Astrocyte (in vitro differentiated cells and primary cell): ENCODE data around the gene SMAD9. TPM values are rescaled to one million over a fixed set of nuclear protein-coding genes. Genes with fewer than 3 reads are reported as not detected.

ENCODE experiments used
- DNase-seq: peaks from one replicate; pipeline ENCODE4 v3.0.0-alpha.2; 2010; ENCODE audit warnings: low read depth
- FAIRE-seq: peaks from 2 replicates; lab custom pipeline; 2011; peaks lifted over from hg19 to GRCh38; lab: Jason Lieb, UNC
- H2AFZ ChIP-seq: 2 replicates; pipeline ENCODE4 v1.6.0; 2012; ENCODE audit warnings: low read depth, low read length, inconsistent platforms
- H3K27ac ChIP-seq: 2 replicates; pipeline ENCODE4 v1.5.1; 2011; ENCODE audit warnings: low read depth, low read length, inconsistent platforms
- H3K27me3 ChIP-seq: 2 replicates; pipeline ENCODE4 v1.6.0; 2011; ENCODE audit warnings: low read length, inconsistent platforms; ENCODE audit not compliant: insufficient read depth
- H3K36me3 ChIP-seq: 2 replicates; pipeline ENCODE4 v1.5.1; 2011; ENCODE audit warnings: low read length, inconsistent platforms; ENCODE audit not compliant: insufficient read depth
- H3K4me1 ChIP-seq: 2 replicates; pipeline ENCODE4 v1.5.1; 2011; ENCODE audit warnings: low read length, inconsistent platforms; ENCODE audit not compliant: insufficient read depth
- H3K4me2 ChIP-seq: 2 replicates; pipeline ENCODE4 v1.6.0; 2012; ENCODE audit warnings: low read length, inconsistent platforms
- H3K4me3 ChIP-seq: 2 replicates; pipeline ENCODE4 v1.5.1; 2011; ENCODE audit warnings: low read depth, mild to moderate bottlenecking, low read length, inconsistent platforms; ENCODE audit not compliant: insufficient read depth
- H3K79me2 ChIP-seq: 2 replicates; pipeline ENCODE4 v1.6.0; 2012; ENCODE audit warnings: mild to moderate bottlenecking, low read length, inconsistent platforms; ENCODE audit not compliant: insufficient read depth
- H3K9ac ChIP-seq: 2 replicates; pipeline ENCODE4 v1.6.0; 2012; ENCODE audit warnings: mild to moderate bottlenecking, low read length, inconsistent platforms
- H3K9me3 ChIP-seq: 2 replicates; pipeline ENCODE4 v1.5.1; 2012; ENCODE audit warnings: low read depth, mild to moderate bottlenecking, low read length, inconsistent platforms; ENCODE audit not compliant: insufficient read depth
- H4K20me1 ChIP-seq: 2 replicates; pipeline ENCODE4 v1.6.0; 2012; ENCODE audit warnings: low read length, inconsistent platforms; ENCODE audit not compliant: insufficient read depth
- H3K27ac Mint-ChIP-seq: one replicate; pipeline ENCODE4 v1.8.0; 2021; ENCODE audit warnings: mild to moderate bottlenecking, mixed read lengths; ENCODE audit not compliant: unreplicated experiment
- H3K27me3 Mint-ChIP-seq: one replicate; pipeline ENCODE4 v1.8.0; 2021; ENCODE audit warnings: low read depth, mixed read lengths; ENCODE audit not compliant: unreplicated experiment
- H3K36me3 Mint-ChIP-seq: one replicate; pipeline ENCODE4 v1.8.0; 2021; ENCODE audit warnings: low read depth, mixed read lengths; ENCODE audit not compliant: unreplicated experiment
- H3K4me1 Mint-ChIP-seq: one replicate; pipeline ENCODE4 v1.8.0; 2021; ENCODE audit warnings: low read depth, mixed read lengths; ENCODE audit not compliant: unreplicated experiment
- H3K4me3 Mint-ChIP-seq: one replicate; pipeline ENCODE4 v1.8.0; 2021; ENCODE audit warnings: mild to moderate bottlenecking, moderate library complexity, mixed read lengths; ENCODE audit not compliant: unreplicated experiment
- H3K9me3 Mint-ChIP-seq: one replicate; pipeline ENCODE4 v1.8.0; 2021; ENCODE audit warnings: mild to moderate bottlenecking, mixed read lengths; ENCODE audit not compliant: unreplicated experiment
- EZH2 ChIP-seq: IDR thresholded peaks from 2 replicates; pipeline ENCODE4 v1.6.1; 2012; ENCODE audit warnings: mild to moderate bottlenecking, low read length, inconsistent platforms; ENCODE audit not compliant: insufficient read depth
- total RNA-seq: library from RNA; stranded (reverse); gene quantifications from 2 replicates; pipeline ENCODE4 v1.2.1, GENCODE V29; 2021
- TF ChIP-seq, protein P1 (sequence below): IDR thresholded peaks from 2 replicates; pipeline ENCODE4 v1.5.1; 2011; ENCODE audit warnings: low read depth, mild to moderate bottlenecking, inconsistent platforms, low read length, moderate library complexity; ENCODE audit not compliant: insufficient read depth

Gene SMAD9
- total RNA-seq, 1 donor from 2014 or later: 2.8 TPM

DNA sequence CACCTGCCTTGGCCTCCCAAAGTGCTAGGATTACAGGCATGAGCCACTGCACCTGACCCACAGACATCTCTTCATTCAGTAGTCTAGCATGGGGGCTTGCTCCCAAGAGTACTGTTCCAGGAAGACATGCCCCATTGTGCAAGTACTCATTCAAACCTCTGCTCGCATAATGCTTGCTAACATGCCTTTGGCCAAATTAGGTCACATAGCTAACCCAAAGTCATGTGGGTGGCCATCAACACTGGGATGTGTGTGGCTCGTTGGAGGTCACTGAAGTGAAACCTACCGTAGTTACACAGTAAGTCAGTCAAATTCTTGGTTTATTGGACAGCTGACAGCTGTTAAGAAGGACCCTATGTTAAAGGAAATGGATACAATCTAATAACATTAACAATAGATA, 80.8 kb downstream of the SMAD9 start:
- Histone ChIP-seq H3K27me3 (no peaks in the 10 kb centered on the region), H3K27ac (no peak overlapping the region), H3K4me3 (no peak overlapping the region), H3K79me2 (no peaks in the 10 kb centered on the region), H3K4me1 (no peaks in the 10 kb centered on the region), H2AFZ (no peak overlapping the region), H3K4me2 (no peak overlapping the region), H4K20me1 (no peaks in the 10 kb centered on the region), H3K9ac (no peak overlapping the region), H3K36me3 (no peaks in the 10 kb centered on the region), H3K9me3 (no peaks in the 10 kb centered on the region)
- DNase-seq (no peak), FAIRE-seq (no peak)
- no peaks in the 10 kb centered on the region for H3K36me3 Mint-ChIP-seq
- no peaks in the 10 kb centered on the region for H3K27me3 Mint-ChIP-seq
- TF ChIP-seq, protein P1, sequence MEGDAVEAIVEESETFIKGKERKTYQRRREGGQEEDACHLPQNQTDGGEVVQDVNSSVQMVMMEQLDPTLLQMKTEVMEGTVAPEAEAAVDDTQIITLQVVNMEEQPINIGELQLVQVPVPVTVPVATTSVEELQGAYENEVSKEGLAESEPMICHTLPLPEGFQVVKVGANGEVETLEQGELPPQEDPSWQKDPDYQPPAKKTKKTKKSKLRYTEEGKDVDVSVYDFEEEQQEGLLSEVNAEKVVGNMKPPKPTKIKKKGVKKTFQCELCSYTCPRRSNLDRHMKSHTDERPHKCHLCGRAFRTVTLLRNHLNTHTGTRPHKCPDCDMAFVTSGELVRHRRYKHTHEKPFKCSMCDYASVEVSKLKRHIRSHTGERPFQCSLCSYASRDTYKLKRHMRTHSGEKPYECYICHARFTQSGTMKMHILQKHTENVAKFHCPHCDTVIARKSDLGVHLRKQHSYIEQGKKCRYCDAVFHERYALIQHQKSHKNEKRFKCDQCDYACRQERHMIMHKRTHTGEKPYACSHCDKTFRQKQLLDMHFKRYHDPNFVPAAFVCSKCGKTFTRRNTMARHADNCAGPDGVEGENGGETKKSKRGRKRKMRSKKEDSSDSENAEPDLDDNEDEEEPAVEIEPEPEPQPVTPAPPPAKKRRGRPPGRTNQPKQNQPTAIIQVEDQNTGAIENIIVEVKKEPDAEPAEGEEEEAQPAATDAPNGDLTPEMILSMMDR: no peak
- no peak overlapping the region for H3K4me3 Mint-ChIP-seq
- peaks cover 3% of the 10 kb centered on the region for H3K4me1 Mint-ChIP-seq
- H3K27ac Mint-ChIP-seq: peak overlapping the region; percentile 34
- H3K9me3 Mint-ChIP-seq: no peaks in the 10 kb centered on the region

- Mint-ChIP-seq H3K36me3 (no peaks in the 10 kb centered on the region), H3K4me3 (no peak overlapping the region), H3K4me1 (peaks cover 3% of the 10 kb centered on the region), H3K9me3 (no peaks in the 10 kb centered on the region), H3K27me3 (no peaks in the 10 kb centered on the region), H3K27ac (no peak overlapping the region)
- no peaks in the 10 kb centered on the region for H4K20me1 ChIP-seq
- no peak overlapping the region for H3K4me3 ChIP-seq
- TF ChIP-seq, protein P1: no peak
- TF ChIP-seq EZH2: no peak
- H3K79me2 ChIP-seq: no peaks in the 10 kb centered on the region
- no peak for DNase-seq
- H2AFZ ChIP-seq: no peak overlapping the region
- H3K9me3 ChIP-seq: no peaks in the 10 kb centered on the region
- no peak overlapping the region for H3K4me2 ChIP-seq
- H3K27ac ChIP-seq: no peak overlapping the region
- FAIRE-seq: no peak
- H3K36me3 ChIP-seq: no peaks in the 10 kb centered on the region
- no peaks in the 10 kb centered on the region for H3K27me3 ChIP-seq
- no peaks in the 10 kb centered on the region for H3K4me1 ChIP-seq
- H3K9ac ChIP-seq: no peak overlapping the region
Measured at GRCh38 chr13:36837354-36838092, 82.5 kb downstream of the SMAD9 start.

- TF ChIP-seq, protein P1: no peak
- no peak for TF ChIP-seq EZH2
- no peaks in the 10 kb centered on the region for H3K27me3 ChIP-seq
- no peaks in the 10 kb centered on the region for H3K79me2 ChIP-seq
- Mint-ChIP-seq H3K27me3 (no peaks in the 10 kb centered on the region), H3K36me3 (peaks cover 3% of the 10 kb centered on the region), H3K27ac (no peak overlapping the region), H3K4me1 (peaks cover under 1% of the 10 kb centered on the region), H3K9me3 (no peaks in the 10 kb centered on the region), H3K4me3 (no peak overlapping the region)
- H3K4me1 ChIP-seq: no peaks in the 10 kb centered on the region
- H3K36me3 ChIP-seq: no peaks in the 10 kb centered on the region
- DNase-seq (peak; percentile 22), FAIRE-seq (no peak)
- no peak overlapping the region for H3K4me3 ChIP-seq
- H3K9ac ChIP-seq: no peak overlapping the region
- H2AFZ ChIP-seq: no peak overlapping the region
- H4K20me1 ChIP-seq: no peaks in the 10 kb centered on the region
- no peaks in the 10 kb centered on the region for H3K9me3 ChIP-seq
- H3K4me2 ChIP-seq: no peak overlapping the region
- no peak overlapping the region for H3K27ac ChIP-seq
Measured at GRCh38 chr13:36834299-36834698, 85.7 kb downstream of the SMAD9 start.
